HG03039 (cell line): ENCODE data around the gene ST6GALNAC5.

Experiments used
- ATAC-seq: cut with Tn5 transposase; IDR thresholded peaks from one replicate; pipeline ENCODE4 v1.9.1; 2021; ENCODE audit warnings: mild to moderate bottlenecking, moderate library complexity; ENCODE audit not compliant: unreplicated experiment

The ST6GALNAC5 gene

DNA sequence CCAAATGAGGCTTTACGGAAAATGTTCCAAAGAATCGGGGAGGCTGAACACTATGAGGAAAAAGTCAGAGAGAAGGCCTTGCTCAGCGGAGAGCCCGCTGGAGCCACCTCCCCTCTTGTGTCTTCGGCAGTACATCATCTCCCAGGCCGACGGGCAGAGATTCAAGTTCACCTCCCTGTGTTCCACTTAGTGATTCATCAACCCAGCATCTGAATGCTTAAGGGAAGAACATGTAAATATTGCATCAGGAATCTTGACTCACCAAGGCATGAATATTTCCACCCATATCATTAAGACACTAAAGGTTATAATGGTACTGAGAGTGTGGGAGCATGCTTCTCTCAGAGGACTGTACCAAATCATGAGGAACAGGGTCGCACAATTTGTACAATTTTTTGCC, 172.5 kb downstream of the ST6GALNAC5 start:
- ATAC-seq = no peak

DNA sequence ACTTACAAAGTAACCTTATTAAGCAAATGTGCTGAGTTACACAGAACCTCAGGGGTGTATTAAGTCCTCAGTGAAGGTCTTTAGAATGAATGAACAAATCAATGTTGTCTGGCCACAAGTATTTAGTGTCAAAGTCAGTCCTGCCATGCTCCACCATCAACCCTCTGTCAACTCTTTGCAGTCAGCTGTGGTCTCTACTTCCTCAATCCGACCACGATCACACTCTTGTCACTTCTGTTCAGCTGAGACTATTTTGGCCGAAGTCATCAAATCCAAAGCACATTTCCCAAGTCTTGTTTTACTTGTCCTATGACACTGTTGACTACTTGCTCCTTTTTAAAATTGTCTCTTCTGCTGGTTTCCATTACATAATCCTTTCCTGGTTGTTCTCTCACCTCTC, 173.5 kb downstream of the ST6GALNAC5 start:
- ATAC-seq = no peak

DNA sequence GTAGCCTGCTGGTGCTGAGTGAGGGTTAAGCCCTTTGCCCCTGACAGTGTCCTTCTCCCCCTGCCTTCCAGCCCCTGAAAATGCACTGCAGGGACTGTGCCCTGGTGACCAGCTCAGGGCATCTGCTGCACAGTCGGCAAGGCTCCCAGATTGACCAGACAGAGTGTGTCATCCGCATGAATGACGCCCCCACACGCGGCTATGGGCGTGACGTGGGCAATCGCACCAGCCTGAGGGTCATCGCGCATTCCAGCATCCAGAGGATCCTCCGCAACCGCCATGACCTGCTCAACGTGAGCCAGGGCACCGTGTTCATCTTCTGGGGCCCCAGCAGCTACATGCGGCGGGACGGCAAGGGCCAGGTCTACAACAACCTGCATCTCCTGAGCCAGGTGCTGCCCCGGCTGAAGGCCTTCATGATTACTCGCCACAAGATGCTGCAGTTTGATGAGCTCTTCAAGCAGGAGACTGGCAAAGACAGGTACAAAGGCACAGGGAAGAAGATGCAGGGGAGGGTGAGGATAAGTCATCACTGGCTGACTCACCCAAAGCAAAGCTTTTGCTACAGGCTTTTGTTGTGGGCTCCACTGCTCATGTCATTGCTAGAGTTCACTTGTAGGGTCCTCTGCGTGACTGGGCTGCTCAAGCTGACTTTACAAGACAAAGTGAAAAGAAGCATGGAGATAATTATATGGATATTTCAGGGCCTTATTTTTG, 177.0 kb downstream of the ST6GALNAC5 start:
- no peak for ATAC-seq

DNA sequence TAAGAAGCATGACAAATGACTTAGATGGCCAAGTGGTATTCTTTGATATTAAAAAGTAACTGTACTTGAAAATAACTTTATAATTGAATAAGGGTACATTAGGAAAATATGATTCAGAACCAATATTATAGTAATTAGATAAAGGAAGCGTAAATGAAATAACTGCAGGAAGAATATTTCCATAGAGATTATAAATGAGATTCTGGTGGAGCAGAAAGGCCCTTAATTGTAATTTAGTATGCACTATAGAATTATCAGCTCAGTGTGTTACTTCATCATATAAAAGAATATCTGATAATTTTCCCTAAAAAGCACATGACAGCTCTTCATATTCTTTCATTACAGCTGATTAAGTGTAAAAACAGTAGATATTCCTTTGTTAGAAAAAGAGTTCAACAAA, 180.3 kb downstream of the ST6GALNAC5 start:
- ATAC-seq = no peak

DNA sequence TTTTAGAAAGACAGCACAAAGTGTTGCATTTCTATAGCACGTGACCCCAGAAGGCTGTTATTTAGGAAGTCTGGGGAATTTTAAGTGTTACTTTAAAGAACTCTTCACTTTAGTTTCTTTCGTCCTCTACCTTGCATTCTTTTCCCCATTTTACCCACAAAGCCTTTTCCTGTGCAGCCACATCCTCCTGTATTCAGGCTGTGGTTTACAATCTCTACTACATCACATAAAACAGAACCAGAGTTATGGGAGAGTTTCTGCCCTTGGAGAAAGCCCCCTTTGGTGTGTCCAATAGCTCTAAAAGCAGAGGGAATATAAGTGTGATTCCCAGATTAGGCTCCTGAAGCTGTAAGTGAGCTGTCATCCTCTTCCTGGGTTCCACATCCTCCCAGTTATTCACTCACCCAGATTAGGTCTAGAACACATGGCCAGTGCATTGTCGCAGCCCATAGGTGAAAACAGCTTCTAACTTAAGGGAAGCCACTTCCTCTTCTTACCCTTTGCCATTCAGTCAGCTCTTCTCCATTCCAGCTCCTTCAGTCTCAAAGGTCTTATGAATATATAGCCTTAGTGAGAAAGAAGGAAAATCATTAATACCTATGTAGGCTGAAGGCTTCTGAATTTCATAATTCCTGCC, 180.8 kb downstream of the ST6GALNAC5 start:
- no peak for ATAC-seq

DNA sequence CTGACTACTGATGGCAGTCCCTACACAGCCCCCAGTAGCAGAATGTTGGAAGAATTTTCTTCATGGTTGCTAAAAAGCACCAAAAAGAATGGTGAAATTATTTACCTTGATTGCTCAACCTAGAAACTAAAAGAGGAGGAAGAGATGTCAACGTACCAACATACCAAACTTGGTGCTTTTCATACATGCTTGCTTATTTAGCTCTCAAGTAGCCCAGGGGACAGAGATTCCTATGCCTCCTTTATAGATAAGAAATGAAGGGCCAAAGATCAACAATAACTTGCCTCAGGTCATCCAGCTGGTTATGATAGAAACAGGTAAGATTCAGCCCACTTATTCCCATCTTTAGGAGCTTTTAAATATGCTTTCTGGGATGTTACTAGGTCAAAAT, 181.3 kb downstream of the ST6GALNAC5 start:
- no peak for ATAC-seq

DNA sequence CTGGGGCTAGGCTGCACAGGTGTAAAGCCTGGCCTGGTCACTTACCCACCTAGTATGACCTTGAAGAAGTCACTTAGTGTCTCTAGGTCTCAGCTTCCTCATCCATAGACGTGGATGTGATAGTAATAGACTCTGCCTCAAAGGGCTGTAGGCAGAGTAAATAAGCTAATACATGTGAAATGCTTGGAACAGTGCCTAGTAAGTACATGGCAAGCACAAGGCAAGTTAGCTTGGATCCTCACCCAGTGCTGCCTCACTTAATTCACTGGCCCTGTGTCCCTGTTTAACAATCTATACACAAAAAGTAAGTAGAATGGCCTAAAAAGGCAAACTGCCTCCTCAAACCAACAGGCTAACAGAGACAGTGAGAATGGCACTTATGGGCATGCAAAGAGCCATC, 184.1 kb downstream of the ST6GALNAC5 start:
- no peak for ATAC-seq

DNA sequence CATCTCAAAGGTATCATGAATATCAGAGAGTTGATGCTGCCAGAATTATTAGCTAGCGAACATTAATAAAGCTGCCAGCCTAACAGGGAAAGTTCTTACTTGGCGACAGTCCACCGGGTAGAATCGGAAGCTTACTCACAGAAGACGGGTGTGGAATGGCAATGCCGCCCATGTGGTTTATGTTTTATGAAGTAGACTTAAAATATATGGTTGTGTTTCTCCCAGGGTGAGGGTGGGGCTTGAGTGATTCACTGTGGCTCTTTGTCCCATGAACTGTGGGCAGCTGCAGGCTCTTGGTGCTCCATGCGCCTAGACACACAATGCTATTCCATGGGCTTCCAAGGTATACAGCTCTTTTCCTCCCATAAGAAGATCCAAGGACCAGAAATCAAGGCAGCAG, 189.2 kb downstream of the ST6GALNAC5 start:
- ATAC-seq = no peak

DNA sequence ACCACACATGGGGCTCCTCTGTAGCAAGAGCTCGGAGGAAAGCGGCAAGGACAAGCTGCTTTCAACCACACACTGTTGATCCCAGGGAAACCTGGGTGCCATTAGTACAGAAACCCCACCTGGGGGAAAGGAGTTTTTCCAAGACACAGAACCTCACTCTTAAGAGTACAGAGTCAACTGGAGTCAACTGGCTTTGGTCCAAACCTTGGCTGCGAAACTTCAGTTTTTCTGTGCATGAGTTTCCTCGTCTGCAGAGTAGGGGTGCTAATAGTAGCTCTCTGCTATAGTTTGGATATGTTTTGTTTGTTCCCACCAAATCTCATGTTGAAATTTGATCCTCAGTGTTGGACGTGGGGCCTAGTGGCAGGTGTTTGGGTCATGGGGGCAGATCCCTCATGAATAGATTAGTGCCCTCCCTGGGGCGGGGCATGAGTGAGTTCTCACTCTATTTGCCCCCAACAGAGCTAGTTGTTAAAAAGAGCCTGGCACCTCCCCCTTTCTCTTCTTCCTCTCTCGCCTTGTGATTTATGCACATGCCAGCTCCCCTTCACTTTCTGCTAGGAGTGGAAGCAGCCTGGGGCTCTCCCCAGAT, 190.8 kb downstream of the ST6GALNAC5 start:
- no peak for ATAC-seq

DNA sequence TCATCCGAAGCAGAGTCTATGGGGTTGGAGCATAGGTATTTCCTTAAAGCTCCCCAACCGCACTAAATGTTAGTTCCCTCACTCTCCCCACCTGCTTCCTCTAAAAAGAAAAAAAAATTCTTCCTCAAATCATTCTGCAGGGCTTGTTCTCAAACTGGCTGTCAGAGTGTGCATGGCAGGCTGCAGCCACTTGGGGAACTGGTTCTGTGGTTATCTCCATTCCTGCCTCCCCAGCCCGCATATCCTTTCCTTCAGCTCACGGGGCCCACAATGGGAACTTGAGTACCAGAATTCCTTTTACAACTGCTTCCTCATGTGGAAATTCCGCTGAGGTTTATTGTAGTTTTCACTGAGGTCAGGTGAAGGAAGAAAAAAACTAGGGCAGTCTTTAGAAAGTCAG, 192.7 kb downstream of the ST6GALNAC5 start:
- no peak for ATAC-seq

DNA sequence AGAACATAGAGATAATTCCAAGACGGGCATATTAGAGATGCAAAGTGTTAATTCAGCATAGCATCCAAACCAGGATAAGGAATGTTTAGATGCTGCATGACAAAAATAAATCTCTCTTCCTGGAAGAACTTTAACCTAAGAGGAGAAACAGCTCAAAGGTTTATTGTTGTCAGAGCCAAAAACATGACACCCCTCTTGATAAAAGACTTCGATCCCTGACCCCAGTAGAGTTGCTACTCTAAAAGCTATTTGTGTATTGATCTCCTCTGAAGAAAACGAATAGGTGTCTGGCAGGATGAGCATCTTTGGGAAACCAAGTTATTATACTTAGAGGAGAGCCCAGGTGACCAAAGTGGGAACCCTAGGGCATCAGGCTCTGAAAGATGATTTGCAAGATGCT, 193.9 kb downstream of the ST6GALNAC5 start:
- no peak for ATAC-seq

DNA sequence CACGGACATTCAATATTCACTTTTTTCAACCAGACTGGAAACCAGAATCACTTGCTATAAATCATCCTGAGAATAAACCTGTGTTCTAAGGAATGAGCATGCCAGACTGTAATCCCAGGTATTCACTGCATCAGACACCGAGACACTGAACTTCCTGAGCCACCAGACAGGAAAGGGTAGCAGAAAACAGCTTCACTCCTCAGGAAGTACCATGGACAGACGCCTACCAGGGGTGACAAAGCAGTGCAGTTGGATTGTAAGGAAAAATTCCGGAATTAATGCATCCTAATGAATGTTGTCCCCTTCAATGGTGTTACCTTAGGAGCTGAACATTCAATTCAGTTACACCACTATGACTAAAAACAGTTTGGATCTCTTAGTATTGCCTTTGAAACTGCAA, 195.8 kb downstream of the ST6GALNAC5 start:
- no peak for ATAC-seq

DNA sequence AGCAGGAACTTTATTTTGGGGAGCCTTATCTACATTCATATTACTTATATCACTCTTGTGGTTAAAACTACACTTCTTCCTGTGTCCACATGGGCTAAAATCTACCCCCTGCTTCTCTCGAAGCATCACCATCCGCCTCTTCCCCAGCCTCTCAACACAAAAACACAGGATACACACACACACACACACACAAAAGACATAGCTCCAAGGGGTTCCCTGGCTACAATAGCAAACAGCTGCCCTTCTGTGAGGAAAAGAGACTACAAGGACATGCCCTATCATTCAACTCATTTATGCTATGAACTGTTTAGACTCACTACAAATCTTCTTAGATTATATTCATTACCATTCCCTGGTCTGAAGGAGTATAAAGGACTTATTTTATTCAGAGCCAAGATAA, 197.0 kb downstream of the ST6GALNAC5 start:
- no peak for ATAC-seq

DNA sequence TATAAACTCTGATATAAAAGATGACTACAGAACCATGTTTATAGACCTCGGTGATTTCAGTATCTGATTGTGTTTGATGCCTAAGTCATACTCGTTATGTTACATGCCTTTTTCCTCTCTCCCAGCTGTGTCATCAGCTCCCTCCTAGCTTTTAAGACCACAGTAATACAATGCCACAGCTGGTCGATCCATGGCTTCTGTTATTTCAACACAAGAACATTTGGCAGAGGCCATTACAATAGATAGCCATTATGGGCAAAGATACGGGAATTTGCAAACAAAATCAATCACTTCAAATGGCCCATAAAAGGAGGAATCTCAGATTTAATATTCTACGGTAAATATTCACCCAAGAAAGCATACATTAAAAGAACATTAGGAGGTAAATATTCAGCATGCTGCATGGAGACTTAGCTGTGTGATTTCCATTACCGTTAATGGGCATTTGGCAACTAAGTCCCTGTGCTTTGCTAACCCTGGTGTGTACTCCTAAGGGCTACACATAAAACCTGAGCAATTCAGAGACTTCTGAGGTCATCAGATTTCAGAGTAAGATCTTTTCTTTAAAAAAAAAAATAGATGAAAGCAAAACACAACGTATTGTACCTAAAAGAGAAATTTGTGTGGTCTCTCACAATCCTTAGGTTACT, 198.5 kb downstream of the ST6GALNAC5 start:
- ATAC-seq = no peak

DNA sequence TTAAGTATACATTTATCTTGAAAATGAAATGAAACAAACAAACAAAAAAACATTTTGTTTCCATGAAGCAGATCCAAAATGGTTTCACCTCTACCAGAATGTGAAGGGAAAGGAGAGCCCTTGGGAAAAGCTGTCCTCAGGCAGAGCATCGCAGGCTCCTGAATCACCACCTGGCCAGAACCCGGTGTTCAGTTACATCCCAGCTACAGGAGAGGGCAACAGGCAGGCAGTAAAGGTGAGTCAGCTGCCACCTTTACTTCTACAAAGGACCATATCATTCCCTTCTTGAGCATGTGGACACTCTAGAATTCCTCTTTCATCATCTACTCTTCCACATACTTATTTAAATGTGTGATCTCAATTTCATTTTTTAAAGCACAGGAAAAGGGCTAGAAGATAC, 200.7 kb downstream of the ST6GALNAC5 start:
- no peak for ATAC-seq

DNA sequence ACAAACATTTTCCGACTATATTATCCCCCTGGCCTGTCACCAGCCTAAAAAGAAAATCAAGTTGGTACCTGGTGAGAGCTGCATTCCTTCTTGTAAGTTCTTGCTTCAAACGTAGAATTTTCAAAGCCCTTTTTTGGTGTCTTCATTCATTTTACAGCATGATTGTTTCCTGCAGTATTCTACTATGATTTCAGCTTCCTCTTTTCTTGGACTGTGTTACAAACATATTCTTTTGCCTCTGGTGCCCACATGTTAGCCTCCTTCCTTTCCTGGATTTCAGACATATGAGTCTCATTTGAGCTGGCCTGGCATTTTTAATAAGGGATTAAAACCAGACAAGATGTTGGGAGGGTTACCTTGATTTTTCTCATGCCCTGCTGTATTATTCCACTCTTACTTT, 209.5 kb downstream of the ST6GALNAC5 start:
- ATAC-seq = no peak

DNA sequence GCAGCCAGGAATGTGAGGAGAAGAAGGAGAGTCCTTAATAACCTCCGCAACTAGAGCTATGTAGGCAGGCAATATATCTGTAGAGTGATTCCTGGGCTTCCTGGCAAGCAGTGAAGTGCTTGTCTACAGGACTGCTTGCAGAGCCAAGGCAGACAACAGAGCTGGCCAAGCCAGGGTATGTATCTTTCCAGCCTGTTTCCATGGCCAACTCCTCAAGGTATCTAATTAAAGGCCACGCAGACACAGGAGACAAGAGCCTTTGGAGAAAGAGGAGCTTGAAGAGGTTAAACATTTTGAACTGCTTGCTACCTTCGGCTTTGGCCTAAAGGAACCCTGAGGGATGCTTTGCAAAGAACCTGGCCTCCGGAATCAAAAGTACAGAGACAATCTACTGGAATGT, 214.6 kb downstream of the ST6GALNAC5 start:
- ATAC-seq = no peak

DNA sequence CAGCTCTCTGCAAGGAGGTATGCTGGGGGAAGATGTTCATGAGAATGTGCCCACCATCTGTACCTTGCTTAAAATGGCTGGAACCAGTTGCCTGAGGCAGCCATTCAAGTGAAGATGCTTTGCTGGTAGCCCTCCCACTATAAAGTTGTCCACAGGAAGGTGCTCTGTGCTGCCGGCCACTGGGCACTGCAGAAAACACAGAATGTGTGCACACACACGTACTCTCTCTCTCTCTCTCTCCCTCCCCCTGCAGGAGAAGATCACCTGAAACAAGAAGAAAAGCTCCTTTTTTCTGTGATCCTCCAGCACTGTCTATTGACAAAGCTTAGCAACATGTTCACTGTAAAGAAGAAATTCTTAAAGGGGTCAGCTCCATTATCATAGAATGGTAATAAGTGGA, 217.2 kb downstream of the ST6GALNAC5 start:
- no peak for ATAC-seq

DNA sequence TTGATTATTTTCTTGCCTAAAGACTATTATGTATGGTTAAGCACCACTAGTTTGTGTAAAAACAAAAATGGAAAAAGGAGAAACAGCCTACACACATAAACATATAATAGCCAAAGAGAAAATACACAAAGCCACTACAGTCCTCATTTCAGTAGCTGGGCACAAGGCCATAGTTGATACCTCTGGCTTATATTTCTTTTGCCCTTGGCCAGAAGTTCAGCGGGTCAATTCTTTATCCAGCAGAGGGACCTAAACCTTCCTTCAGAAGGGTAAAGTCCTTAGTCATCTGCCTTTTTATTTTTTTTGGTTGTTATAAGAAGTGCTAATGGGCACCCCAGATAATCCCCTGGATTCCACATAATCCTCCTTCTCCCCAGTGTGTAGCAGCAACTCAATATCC, 217.8 kb downstream of the ST6GALNAC5 start:
- no peak for ATAC-seq

DNA sequence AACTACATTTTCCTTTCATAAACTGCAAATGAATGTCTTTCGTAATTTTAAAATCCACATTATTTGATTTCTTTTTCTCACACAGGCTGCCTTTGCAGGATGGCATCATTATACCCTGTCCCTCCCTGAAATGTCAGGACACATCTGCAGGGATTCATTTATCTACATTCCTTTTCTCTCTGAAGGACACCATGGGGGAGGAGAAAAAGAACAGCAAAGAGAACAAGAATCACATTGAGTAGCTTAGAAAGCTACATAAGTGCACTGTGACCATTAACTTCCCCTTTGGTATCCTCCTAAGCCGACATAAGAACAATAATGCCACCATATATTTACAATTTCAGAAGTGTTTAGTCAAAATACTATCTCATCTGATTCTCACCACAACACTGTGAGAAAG, 222.5 kb downstream of the ST6GALNAC5 start:
- ATAC-seq = no peak

DNA sequence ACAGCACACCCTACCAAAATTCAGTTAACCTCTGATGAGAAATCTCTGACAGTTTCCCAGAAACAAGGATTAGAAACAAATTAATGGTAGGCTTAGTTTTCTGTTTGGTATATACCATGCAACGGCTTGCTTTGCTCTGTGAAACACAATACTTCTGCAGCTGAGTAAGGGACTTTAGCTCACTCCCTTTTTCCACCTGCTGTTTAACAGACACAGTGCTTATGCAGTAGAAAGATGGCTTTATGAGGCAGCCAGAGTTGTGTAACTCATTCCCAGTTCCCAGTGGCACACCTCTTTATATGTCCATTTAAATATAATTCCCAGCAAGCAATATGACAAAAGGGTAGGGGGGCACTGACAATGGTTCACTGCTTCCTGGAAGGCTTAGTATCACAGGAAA, 228.0 kb downstream of the ST6GALNAC5 start:
- ATAC-seq = no peak
